Measurements from ENCODE around the gene YPEL3. TPM values are rescaled to one million over a fixed set of nuclear protein-coding genes. Genes with fewer than 3 reads are reported as not detected.

The YPEL3 gene
- total RNA-seq: 10 to 100 TPM; 32.5 to 36.9 TPM

- H3K27ac Mint-ChIP-seq: peak within 1 kb of the TSS; percentile 88
- DNase-seq: peak; percentile 93
- H3K27me3 Mint-ChIP-seq: no peaks in the 10 kb centered on the region
- POLR2A ChIA-PET: interaction anchor here (1.0 to 1.3 kb wide), 4 partner anchors 17 to 90 kb away, joined by 3 to 4 read pairs (median 4); partner anchors contain the start of genes CORO1A and GDPD3
- intact Hi-C loops (cut with micrococcal nuclease): loop anchor here (1.0 kb wide), 2 partner anchors 27 to 282 kb away; partner anchors contain the start of gene MAPK3
- H3K36me3 Mint-ChIP-seq: peaks cover 31% of the 10 kb centered on the region
- peak within 1 kb of the TSS; percentile 85 for H3K4me3 Mint-ChIP-seq
- peaks cover 24% of the 10 kb centered on the region for H3K9me3 Mint-ChIP-seq
- CTCF ChIA-PET: no interaction called here
- peaks cover 36% of the 10 kb centered on the region for H3K4me1 Mint-ChIP-seq (ENCODE audit: low read depth)
Measured at GRCh38 chr16:30096105-30096861, at the start of gene YPEL3. TSS of gene YPEL3 (minus strand) at chr16:30096213. CDS start at chr16:30095482, 731 bp downstream.

- no peak overlapping the region for H3K27ac Mint-ChIP-seq
- H3K4me3 Mint-ChIP-seq: no peak overlapping the region
- DNase-seq: no peak
- CTCF ChIA-PET: no interaction called here
- intact Hi-C loops (cut with micrococcal nuclease): no loop called here
- H3K4me1 Mint-ChIP-seq (ENCODE audit: low read depth): peaks cover 10% of the 10 kb centered on the region
- H3K36me3 Mint-ChIP-seq: peaks cover 4% of the 10 kb centered on the region
- H3K9me3 Mint-ChIP-seq: peaks cover 12% of the 10 kb centered on the region
- POLR2A ChIA-PET: no interaction called here
- H3K27me3 Mint-ChIP-seq: no peaks in the 10 kb centered on the region
Measured at GRCh38 chr16:30145657-30146056, 49.6 kb upstream of the YPEL3 start.

GRCh38 chr16:30144917-30145316 is 48.9 kb upstream of the YPEL3 start:
- peaks cover 11% of the 10 kb centered on the region for H3K4me1 Mint-ChIP-seq (ENCODE audit: low read depth)
- POLR2A ChIA-PET: no interaction called here
- no peak overlapping the region for H3K4me3 Mint-ChIP-seq
- H3K9me3 Mint-ChIP-seq: peaks cover 12% of the 10 kb centered on the region
- CTCF ChIA-PET: no interaction called here
- H3K36me3 Mint-ChIP-seq: peaks cover 4% of the 10 kb centered on the region
- no peaks in the 10 kb centered on the region for H3K27me3 Mint-ChIP-seq
- DNase-seq: no peak
- H3K27ac Mint-ChIP-seq: no peak overlapping the region
- intact Hi-C loops (cut with micrococcal nuclease): loop anchor here (5.0 kb wide), 1 partner anchor 53 kb away; the partner anchor contains the start of gene TBX6

GRCh38 chr16:30144017-30144416 is 48.0 kb upstream of the YPEL3 start:
- POLR2A ChIA-PET: no interaction called here
- Mint-ChIP-seq H3K36me3 (peaks cover 1% of the 10 kb centered on the region), H3K27ac (no peak overlapping the region), H3K9me3 (peaks cover 5% of the 10 kb centered on the region), H3K27me3 (no peaks in the 10 kb centered on the region), H3K4me3 (no peak overlapping the region), H3K4me1 (ENCODE audit: low read depth) (peaks cover 15% of the 10 kb centered on the region)
- intact Hi-C loops (cut with micrococcal nuclease): loop anchor here (5.0 kb wide), 1 partner anchor 52 kb away; the partner anchor contains the start of gene TBX6
- CTCF ChIA-PET: interaction anchor here (0.7 kb wide), 1 partner anchor 111 kb away, joined by 3 read pairs; no protein-coding TSS in a partner anchor
- no peak for DNase-seq

GRCh38 chr16:30143347-30143702 is 47.3 kb upstream of the YPEL3 start:
- no peak overlapping the region for H3K4me3 Mint-ChIP-seq
- intact Hi-C loops (cut with micrococcal nuclease): loop anchor here (5.0 kb wide), 1 partner anchor 51 kb away; the partner anchor contains the start of gene TBX6
- POLR2A ChIA-PET: no interaction called here
- DNase-seq: no peak
- no peaks in the 10 kb centered on the region for H3K36me3 Mint-ChIP-seq
- H3K27me3 Mint-ChIP-seq: no peaks in the 10 kb centered on the region
- no peak overlapping the region for H3K27ac Mint-ChIP-seq
- H3K9me3 Mint-ChIP-seq: no peaks in the 10 kb centered on the region
- H3K4me1 Mint-ChIP-seq (ENCODE audit: low read depth): peaks cover 15% of the 10 kb centered on the region
- CTCF ChIA-PET: interaction anchor here (0.7 to 1.1 kb wide), 4 partner anchors 29 to 111 kb away, joined by 3 to 5 read pairs (median 4); partner anchors contain the start of genes CORO1A and GDPD3

- H3K4me3 Mint-ChIP-seq: no peak overlapping the region
- peak; percentile 33 for DNase-seq
- peak overlapping the region; percentile 33 for H3K27ac Mint-ChIP-seq
- no peaks in the 10 kb centered on the region for H3K36me3 Mint-ChIP-seq
- intact Hi-C loops (cut with micrococcal nuclease): loop anchor here (5.0 kb wide), 1 partner anchor 51 kb away; the partner anchor contains the start of gene TBX6
- H3K27me3 Mint-ChIP-seq: no peaks in the 10 kb centered on the region
- no peaks in the 10 kb centered on the region for H3K9me3 Mint-ChIP-seq
- peaks cover 15% of the 10 kb centered on the region for H3K4me1 Mint-ChIP-seq (ENCODE audit: low read depth)
- POLR2A ChIA-PET: no interaction called here
- CTCF ChIA-PET: interaction anchor here (1.0 to 1.1 kb wide), 3 partner anchors 28 to 41 kb away, joined by 3 to 5 read pairs (median 5); partner anchors contain the start of genes CORO1A and GDPD3
Measured at GRCh38 chr16:30142672-30143346, 46.8 kb upstream of the YPEL3 start.

- POLR2A ChIA-PET: no interaction called here
- CTCF ChIA-PET: no interaction called here
- H3K27me3 Mint-ChIP-seq: no peaks in the 10 kb centered on the region
- H3K27ac Mint-ChIP-seq: no peak overlapping the region
- H3K4me1 Mint-ChIP-seq (ENCODE audit: low read depth): peaks cover 15% of the 10 kb centered on the region
- no peaks in the 10 kb centered on the region for H3K36me3 Mint-ChIP-seq
- DNase-seq: no peak
- H3K9me3 Mint-ChIP-seq: no peaks in the 10 kb centered on the region
- H3K4me3 Mint-ChIP-seq: no peak overlapping the region
- intact Hi-C loops (cut with micrococcal nuclease): loop anchor here (5.0 kb wide), 1 partner anchor 49 kb away; the partner anchor contains the start of gene TBX6
Measured at GRCh38 chr16:30141750-30142149, 45.7 kb upstream of the YPEL3 start.

GRCh38 chr16:30139583-30140481 is 43.8 kb upstream of the YPEL3 start:
- ChIA-PET CTCF (interaction anchor here (1.6 kb wide), 2 partner anchors 28 to 48 kb away, joined by 3 to 4 read pairs; partner anchors contain the start of gene TBX6), POLR2A (no interaction called here)
- H3K4me3 Mint-ChIP-seq: no peak overlapping the region
- intact Hi-C loops (cut with micrococcal nuclease): loop anchor here (1.0 to 5.0 kb wide), 2 partner anchors 42 to 48 kb away; partner anchors contain the start of gene TBX6
- peak overlapping the region; percentile 10 for H3K27ac Mint-ChIP-seq
- peak; percentile 20 for DNase-seq
- no peaks in the 10 kb centered on the region for H3K9me3 Mint-ChIP-seq
- H3K4me1 Mint-ChIP-seq (ENCODE audit: low read depth): peaks cover 15% of the 10 kb centered on the region
- H3K36me3 Mint-ChIP-seq: no peaks in the 10 kb centered on the region
- no peaks in the 10 kb centered on the region for H3K27me3 Mint-ChIP-seq

GRCh38 chr16:30137897-30138296 is 41.9 kb upstream of the YPEL3 start:
- no peaks in the 10 kb centered on the region for H3K27me3 Mint-ChIP-seq
- ChIA-PET CTCF (interaction anchor here (1.1 kb wide), 1 partner anchor 26 kb away, joined by 3 read pairs; no protein-coding TSS in a partner anchor), POLR2A (no interaction called here)
- H3K36me3 Mint-ChIP-seq: no peaks in the 10 kb centered on the region
- intact Hi-C loops (cut with micrococcal nuclease): no loop called here
- H3K27ac Mint-ChIP-seq: no peak overlapping the region
- H3K4me3 Mint-ChIP-seq: no peak overlapping the region
- DNase-seq: no peak
- no peaks in the 10 kb centered on the region for H3K9me3 Mint-ChIP-seq
- H3K4me1 Mint-ChIP-seq (ENCODE audit: low read depth): peaks cover 9% of the 10 kb centered on the region

GRCh38 chr16:30136971-30137605 is 41.1 kb upstream of the YPEL3 start:
- Mint-ChIP-seq H3K9me3 (no peaks in the 10 kb centered on the region), H3K4me1 (ENCODE audit: low read depth) (peaks cover 9% of the 10 kb centered on the region), H3K36me3 (no peaks in the 10 kb centered on the region), H3K4me3 (no peak overlapping the region), H3K27ac (no peak overlapping the region), H3K27me3 (no peaks in the 10 kb centered on the region)
- ChIA-PET POLR2A (no interaction called here), CTCF (interaction anchor here (1.1 kb wide), 1 partner anchor 25 kb away, joined by 3 read pairs; no protein-coding TSS in a partner anchor)
- intact Hi-C loops (cut with micrococcal nuclease): no loop called here
- DNase-seq: no peak

- Mint-ChIP-seq H3K36me3 (no peaks in the 10 kb centered on the region), H3K27me3 (no peaks in the 10 kb centered on the region), H3K4me3 (no peak overlapping the region), H3K9me3 (no peaks in the 10 kb centered on the region), H3K4me1 (ENCODE audit: low read depth) (peaks cover 4% of the 10 kb centered on the region), H3K27ac (no peak overlapping the region)
- no peak for DNase-seq
- intact Hi-C loops (cut with micrococcal nuclease): no loop called here
- CTCF ChIA-PET: no interaction called here
- POLR2A ChIA-PET: no interaction called here
Measured at GRCh38 chr16:30132591-30132990, 36.6 kb upstream of the YPEL3 start.
